Measurements from ENCODE around the gene ADH4.

DNA sequence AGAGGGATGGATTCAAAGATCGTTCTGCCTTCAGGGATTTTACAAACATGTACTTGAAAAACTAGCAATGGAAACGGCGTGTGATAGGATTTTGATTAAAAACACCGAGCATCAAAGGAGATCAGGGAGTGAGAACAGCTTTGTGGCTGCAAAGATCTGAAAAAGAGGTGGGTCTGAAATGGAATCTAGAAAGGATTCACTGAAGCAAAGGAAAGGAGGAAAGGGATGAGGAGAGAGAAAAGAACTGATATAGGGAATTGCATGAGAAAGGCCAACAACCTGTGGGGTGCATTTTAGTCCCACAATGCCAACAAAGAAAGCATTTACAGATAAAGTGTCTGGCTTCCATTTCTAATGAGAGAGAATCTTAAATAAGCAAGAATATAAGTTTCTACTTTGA, 23.1 kb downstream of the ADH4 start:
- no peak for TF ChIP-seq BHLHE40 (IDR thresholded peaks at IDR 0.05; ENCODE audit: borderline replicate concordance)
- TF ChIP-seq FOXM1 (IDR thresholded peaks at IDR 0.05; ENCODE audit: borderline replicate concordance), result no peak
- no peak for TF ChIP-seq SP1 (IDR thresholded peaks at IDR 0.05)
- no peak for TF ChIP-seq ZNF384 (IDR thresholded peaks at IDR 0.05)
- TF ChIP-seq, protein P1, sequence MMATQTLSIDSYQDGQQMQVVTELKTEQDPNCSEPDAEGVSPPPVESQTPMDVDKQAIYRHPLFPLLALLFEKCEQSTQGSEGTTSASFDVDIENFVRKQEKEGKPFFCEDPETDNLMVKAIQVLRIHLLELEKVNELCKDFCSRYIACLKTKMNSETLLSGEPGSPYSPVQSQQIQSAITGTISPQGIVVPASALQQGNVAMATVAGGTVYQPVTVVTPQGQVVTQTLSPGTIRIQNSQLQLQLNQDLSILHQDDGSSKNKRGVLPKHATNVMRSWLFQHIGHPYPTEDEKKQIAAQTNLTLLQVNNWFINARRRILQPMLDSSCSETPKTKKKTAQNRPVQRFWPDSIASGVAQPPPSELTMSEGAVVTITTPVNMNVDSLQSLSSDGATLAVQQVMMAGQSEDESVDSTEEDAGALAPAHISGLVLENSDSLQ (IDR thresholded peaks at IDR 0.05), result no peak
- no peak for TF ChIP-seq HDGF (IDR thresholded peaks at IDR 0.05; ENCODE audit: borderline replicate concordance)
- TF ChIP-seq FOXK2 (IDR thresholded peaks at IDR 0.05), result no peak

All from HEK293T (cell line).